NCI-H526 treated with DMSO at 0.1 percent for 48 hours (cell line): ENCODE measurements around the gene FAM81B.
"Not testable (repeated sequence)": the region's sequence is repeated elsewhere in the genome, so short reads cannot be mapped to it uniquely, and the experiment has no call there.

ENCODE experiments used
- DNase-seq: peaks from one replicate; lab custom pipeline; 2025; lab: John Stamatoyannopoulos, UW

The FAM81B gene, protein sequence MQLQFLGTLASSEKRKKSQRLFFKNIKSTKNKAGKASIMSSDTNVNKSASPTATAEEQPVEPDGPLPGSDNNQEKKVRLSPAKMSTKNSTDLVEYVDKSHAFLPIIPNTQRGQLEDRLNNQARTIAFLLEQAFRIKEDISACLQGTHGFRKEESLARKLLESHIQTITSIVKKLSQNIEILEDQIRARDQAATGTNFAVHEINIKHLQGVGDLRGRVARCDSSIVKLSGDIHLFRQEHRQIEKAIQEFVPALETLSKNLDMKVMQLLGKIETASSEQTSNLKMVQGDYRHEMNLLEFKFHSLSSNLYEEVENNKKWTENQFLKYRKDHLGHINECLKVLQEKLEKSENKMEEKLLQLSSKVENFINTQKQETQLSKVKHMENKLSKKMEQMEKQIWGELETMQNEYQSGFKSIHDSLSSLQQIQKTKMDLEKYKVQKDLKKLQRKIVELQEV

DNA sequence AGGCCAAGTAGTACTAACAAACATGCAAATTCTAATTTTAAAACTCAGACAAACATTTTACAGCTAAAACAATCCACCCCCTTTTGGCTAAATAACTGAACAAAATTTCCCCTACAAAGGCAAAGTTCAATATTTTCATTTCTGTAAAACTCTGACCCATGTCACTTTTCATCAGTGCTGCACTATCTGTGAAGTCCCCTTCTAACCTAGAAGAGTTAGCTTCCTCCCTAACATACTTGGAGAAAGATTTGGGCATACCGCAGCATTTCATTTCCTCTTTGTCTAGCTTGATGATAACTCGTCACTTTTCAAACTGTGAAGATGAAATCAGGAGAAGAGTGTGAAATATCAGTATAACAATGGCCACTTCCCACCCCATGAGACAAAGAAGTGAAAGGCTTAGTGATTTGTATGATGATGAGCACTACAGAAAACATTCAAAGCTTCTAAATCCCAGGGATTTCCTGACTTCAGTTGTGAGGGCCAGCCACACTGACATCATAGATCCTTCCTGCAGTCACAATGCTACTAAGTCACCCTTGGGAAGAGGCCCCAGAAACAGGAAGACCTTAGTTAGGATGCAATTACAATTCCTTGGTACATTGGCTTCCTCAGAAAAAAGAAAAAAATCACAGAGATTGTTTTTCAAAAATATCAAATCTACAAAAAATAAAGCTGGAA, at the start of gene FAM81B:
Gene FAM81B (plus strand): TSS at position 555 of the 681 bp plus-strand sequence. CDS start 24 bp downstream, at position 579.
- DNase-seq: no peak

GRCh38 chr5:95341444-95341843, 49.7 kb upstream of the FAM81B start:
- not testable (repeated sequence) for DNase-seq

DNA sequence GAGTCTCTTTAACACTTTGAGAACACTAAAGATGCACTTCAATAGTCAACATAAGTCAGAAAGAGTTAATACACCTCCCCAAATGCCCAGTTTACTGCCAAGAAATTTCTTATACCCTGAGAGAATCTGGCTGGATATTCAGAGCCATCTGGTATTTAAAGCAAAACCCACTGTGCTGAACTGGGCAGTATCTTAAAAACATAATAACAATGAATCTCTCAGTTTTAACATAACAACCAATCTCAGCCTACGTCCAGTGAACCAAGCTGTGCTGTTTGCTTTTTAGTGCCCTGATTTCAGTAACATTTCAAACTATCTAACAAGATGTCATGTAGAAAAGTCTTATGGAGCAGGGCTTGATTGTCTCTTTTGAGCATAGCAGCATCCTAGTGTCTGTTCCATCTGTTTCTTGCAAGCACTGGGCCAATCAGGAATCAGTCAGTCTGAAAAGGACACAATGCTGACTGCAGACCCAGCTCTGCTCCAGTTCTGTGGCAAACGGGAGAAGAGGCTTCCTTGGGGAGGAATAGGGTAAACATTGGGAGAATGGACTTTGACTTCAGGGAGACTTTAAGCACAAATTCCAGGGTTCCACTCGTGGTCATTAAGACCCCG, 43.6 kb upstream of the FAM81B start:
- no peak for DNase-seq

GRCh38 chr5:95350631-95351030, 40.5 kb upstream of the FAM81B start:
- DNase-seq: no peak

- DNase-seq: no peak
Observed at GRCh38 chr5:95352691-95353090, 38.5 kb upstream of the FAM81B start.

GRCh38 chr5:95358320-95358719, 32.8 kb upstream of the FAM81B start:
- no peak for DNase-seq

DNA sequence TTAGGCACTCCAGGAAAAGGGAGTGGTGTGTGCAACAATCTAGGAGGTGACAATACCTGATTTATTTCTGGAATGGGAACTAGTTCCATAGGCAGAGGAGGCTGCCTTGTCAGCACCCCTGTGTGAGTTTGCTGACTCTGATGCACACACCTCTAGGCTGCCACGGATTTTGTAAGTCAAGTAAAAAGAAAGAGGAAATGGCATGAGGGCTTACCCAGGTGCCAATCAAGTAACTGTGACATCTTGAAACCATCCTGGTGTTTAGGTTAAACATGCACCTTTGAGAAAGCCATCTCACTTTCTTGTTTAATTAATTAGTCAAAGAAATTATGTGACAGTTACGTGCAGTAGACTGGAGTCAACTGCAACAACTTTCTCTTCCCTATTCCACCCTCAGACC, 32.3 kb upstream of the FAM81B start:
- no peak for DNase-seq

GRCh38 chr5:95360667-95361066, 30.5 kb upstream of the FAM81B start:
- not testable (repeated sequence) for DNase-seq

DNA sequence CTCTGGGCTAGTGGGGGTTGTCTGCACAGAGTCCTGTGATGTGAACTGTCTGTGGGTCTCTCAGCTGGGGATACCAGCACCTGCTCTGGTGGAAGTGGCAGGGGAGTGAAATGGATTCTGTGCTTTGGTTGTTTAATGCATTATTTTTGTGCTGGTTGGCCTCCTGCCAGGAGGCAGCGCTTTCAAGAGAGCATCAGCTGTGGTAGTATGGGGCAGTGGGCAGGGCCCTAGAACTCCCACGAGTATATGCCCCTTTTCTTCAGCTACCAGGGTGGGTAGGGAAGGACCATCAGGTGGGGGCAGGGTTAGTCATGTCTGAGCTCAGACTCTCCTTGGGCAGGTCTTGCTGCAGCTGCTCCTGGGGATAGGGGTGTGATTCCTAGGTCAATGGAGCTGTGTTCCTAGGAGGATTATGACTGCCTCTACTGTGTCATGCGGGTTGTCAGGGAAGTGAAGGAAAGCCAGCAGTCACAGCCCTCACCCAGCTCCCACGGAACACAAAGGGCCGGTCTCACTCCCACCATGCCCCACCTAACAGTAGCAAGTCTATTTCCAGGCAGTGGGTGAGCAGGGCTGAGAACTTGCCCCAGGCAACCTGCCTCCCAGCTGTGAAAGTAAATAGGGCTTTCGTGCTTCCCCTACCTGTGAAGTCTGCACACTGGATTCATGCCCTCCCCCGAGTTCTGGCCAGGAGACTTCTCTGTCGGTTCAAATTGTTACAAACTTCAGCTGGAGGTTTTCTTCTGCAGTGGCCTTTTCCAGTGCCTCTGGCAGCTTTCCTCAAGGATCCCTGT, 25.7 kb upstream of the FAM81B start:
- no peak for DNase-seq

DNA sequence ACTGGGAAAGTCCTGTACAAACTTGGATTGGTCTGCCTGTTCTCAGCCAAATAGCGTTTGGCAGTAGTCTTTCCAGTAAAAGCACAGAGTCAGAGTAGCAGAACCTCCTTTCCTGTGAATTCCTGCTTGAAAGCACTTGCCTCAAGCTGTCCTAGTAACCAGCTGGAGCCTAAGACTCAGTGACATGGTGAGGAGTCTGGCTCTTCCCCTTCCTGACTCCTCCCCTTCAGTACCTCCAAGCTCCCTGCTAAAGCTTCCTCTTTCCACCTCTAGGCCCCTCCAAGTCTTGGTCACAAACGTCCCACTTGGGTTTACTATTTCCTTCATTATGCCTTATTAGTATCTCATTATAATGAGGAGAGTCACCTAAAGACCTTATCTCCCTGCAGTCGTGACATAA, 21.4 kb upstream of the FAM81B start:
- DNase-seq: no peak

DNA sequence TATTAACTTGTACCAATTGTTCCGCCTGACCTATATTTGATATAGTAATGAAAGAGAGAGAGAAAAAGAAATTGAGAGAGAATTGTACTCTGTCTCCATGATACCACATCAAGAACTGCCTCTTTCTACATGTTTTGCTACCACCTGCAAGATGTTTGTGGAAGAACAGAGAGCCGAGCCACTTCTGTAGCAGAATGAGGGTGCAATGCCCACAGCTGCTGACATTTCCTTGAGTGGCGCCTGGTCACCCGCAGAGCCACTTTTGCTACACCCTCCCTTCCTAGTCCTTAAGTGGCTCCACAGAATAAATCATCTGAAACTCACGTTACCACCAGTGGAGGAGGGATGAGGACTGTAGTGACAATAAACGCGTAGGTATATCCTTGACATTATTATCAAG, 17.1 kb upstream of the FAM81B start:
- no peak for DNase-seq

GRCh38 chr5:95375591-95375990, 15.6 kb upstream of the FAM81B start:
- no peak for DNase-seq

DNA sequence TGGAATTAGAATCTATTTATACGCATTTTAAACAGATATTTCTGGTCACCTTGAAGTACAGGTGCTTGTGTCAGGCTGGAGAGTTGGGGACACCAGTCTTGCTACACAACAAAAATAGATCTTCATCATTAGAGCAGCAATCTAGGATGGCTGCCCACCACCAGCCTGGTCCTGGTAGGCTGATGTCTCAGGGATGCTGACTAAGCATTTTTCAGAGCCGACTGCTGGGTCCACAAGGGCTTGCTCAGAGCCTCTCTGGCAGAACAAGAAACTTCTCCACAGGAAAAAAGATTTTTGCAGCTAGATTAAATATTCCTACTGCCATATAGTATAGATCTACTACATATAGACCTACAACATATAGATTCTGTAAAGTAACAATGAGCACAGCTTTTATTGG, 12.0 kb upstream of the FAM81B start:
- no peak for DNase-seq

GRCh38 chr5:95380103-95380628, 11.0 kb upstream of the FAM81B start:
- DNase-seq: no peak

GRCh38 chr5:95382801-95383200, 8.4 kb upstream of the FAM81B start:
- no peak for DNase-seq

- DNase-seq: no peak
Observed at GRCh38 chr5:95384485-95385213, 6.5 kb upstream of the FAM81B start.

DNA sequence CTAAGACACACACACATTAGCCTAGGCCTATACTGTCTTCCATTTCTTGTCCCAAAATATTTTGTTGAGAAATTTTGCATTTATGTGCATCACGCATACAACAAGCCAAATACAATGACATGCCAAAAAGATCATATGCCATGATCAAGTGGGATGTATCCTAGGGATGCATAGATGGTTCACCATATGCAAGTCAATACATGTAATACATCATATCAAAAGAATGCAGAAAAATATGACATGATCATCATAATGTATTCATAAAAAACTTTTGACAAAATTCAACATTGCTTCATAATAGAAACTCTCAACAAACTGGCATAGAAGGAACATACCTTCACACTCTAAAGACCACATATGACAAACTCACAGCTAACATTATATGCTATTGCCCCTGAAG, 5.8 kb upstream of the FAM81B start:
- DNase-seq: no peak

- DNase-seq: not testable (repeated sequence)
Observed at GRCh38 chr5:95391965-95392364, 799 bp downstream of the FAM81B start.

DNA sequence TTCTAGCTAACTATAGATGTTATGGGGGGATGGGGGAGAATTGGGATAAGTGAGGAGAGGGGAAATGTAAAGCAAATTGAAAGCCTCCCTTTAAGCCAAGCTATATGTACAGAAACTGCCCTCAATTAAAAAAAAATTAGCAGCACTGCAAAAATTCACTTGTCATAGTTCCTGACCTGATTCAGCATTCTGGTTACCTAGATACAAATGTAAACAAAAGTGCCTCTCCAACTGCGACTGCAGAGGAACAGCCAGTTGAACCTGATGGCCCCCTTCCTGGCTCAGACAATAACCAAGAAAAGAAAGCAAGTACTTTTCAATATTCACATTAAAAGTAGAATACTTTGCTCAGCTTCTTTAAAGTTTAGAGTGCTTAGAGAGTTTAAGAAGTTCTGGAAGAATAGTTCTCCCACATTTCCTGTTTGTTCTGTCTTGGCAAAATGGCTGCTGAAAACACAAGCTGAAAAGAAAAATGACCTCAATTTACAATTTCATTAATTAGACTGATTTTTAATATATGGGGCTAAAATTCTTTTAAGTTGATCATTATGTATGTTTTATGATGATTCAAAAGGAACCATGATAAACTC, 1.5 kb downstream of the FAM81B start:
- DNase-seq: no peak

DNA sequence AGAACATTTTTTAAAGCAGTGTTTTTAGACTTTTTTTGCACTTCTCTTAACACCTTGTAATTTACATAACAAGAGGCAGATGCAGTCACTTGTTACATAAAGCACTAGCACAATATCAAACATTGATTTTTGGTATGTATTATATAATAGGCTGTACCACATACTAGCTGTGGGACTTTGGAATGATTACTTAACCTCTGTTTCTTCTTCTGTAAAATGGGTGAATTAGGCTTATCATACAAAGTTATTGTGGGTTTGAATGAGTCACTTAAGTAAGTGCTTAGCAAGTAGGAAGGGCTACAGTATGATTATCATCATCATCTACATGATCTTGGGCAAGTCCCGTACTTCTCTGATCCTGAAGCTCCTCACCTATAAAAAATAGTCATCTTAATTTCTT, 2.1 kb downstream of the FAM81B start:
- no peak for DNase-seq

GRCh38 chr5:95398989-95399388, 7.8 kb downstream of the FAM81B start:
- no peak for DNase-seq
